ENCODE measurements around the gene APOBEC2.

DNA sequence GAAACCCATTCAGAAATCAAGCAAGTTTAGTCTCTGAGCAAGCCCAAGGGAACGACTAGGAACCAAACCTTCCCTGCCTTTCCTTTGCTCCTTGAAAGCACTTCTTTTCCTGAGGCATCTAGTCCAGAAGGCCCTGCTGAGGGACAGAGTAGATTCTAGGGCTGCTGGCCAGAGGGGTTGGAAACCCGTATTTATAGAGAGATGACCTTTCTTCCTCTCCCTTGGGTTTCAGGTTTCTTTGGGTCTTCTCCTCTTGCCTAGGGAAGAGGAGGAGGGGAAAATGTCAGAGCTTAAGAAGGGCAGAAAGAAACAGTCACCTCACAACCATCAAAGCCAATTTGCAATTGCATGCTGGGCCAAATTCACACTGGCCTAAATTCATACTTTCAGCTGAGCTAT, 5.8 kb downstream of the APOBEC2 start:
- TF ChIP-seq EP300 (IDR thresholded peaks at IDR 0.05) (no peak), MAX (IDR thresholded peaks at IDR 0.05) (no peak)
